Stimulated activated CD8-positive, alpha-beta memory T cell treated with anti-CD3 and anti-CD28 coated beads, Interleukin-4, amount 100 ng/mL, for 48 hours (primary cell): ENCODE data around the gene AZU1.
"Not testable (repeated sequence)": the region's sequence is repeated elsewhere in the genome, so short reads cannot be mapped to it uniquely, and the experiment has no call there.

Experiments used
- DNase-seq: peaks from one replicate; pipeline ENCODE4 v3.0.0-alpha.2; 2020

Gene AZU1

GRCh38 chr19:810883-811489 is 16.7 kb upstream of the AZU1 start:
- no peak for DNase-seq

DNA sequence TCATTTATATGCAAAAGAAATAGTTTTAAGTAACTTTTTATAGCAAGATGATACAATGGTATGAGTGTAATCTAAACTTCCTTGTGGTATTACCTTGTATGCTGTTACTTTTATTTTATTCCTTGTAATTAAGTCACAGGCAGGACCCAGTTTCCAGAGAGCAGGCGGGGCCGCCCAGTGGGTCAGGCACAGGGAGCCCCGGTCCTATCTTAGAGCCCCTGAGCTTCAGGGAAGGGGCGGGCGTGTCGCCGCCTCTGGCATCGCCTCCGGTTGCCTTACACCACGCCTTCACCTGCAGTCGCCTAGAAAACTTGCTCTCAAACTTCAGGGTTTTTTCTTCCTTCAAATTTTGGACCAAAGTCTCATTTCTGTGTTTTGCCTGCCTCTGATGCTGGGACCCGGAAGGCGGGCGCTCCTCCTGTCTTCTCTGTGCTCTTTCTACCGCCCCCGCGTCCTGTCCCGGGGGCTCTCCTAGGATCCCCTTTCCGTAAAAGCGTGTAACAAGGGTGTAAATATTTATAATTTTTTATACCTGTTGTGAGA is 16.1 kb upstream of the AZU1 start:
- no peak for DNase-seq

- no peak for DNase-seq
Observed at GRCh38 chr19:812049-812746, 15.4 kb upstream of the AZU1 start.

DNA sequence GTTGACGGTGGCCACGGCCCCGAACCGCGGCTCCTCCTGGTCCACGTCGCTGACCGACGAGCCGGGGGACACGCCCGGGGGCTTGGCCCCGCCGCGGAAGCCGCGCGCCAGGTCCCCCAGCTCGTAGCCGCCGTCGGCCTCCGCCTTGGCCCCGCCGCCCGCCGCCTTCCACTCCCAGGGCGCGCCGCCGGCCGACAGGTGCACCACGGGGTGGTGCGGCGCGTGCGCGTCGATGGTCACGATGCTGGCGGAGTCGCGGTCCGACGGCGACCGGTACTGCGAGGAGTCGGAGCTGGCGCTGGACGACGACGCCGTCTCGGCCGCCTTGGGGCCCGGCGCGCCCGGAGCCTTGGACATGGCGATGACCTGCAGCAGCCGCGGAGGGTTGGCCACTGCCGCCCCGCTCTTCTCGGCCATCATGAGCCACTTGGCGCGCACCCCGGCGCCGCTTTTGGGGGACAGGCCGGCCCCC is 14.9 kb upstream of the AZU1 start:
- DNase-seq = no peak

- no peak for DNase-seq
Observed at GRCh38 chr19:813219-814151, 14.2 kb upstream of the AZU1 start.

GRCh38 chr19:814152-815078 is 13.2 kb upstream of the AZU1 start:
- no peak for DNase-seq

- DNase-seq = no peak
Observed at GRCh38 chr19:815079-815774, 12.4 kb upstream of the AZU1 start.

DNA sequence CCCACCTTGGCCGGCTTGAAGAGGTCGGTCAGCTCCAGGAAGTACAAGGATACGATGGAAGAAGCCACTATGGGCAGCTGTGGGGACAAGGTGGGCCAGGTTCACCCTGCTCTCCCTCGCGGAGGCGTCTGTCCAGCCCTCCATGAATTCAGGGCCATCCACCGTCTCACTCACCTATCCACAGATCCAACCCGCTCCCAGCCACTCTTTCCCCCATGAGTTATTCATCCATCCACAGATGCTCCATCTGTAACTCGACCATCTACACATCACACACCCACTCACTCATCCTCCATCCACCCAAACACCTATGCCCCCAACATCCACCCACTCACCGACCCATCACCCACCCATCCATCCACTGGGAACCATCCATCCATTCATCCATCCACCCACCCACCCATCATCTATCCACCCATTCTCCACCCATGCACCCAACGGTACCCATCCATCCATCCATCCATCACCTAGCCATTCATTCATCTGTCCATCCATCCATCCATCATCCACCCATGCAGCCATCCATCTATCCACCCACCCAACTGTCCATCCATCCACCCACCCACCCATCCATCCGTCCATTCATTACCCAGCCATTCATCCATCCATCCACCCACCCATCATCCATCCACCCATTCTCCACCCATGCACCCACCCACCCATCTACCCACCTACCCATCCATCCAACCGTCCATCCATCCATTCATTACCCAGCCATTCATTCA is 11.7 kb upstream of the AZU1 start:
- DNase-seq = no peak

DNA sequence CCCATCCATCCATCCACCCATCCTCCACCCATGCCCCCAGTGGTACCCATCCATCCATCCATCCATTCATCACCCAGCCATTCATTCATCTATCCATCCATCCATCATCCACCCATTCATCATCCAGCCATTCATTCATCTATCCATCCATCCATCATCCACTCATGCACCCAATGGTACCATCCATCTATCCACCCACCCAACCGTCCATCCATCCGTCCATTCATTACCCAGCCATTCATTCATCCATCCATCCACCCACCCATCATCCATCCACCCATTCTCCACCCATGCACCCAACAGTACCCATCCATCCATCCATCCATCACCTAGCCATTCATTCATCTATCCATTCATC is 11.2 kb upstream of the AZU1 start:
- no peak for DNase-seq

GRCh38 chr19:820212-820611 is 7.4 kb upstream of the AZU1 start:
- not testable (repeated sequence) for DNase-seq

GRCh38 chr19:821231-821824 is 6.3 kb upstream of the AZU1 start:
- no peak for DNase-seq

- DNase-seq = no peak
Observed at GRCh38 chr19:821825-822503, 5.7 kb upstream of the AZU1 start, which contains the start of gene PLPPR3. PLPPR3 (minus strand) TSS chr19:821955; CDS start chr19:821559, 396 bp downstream.

DNA sequence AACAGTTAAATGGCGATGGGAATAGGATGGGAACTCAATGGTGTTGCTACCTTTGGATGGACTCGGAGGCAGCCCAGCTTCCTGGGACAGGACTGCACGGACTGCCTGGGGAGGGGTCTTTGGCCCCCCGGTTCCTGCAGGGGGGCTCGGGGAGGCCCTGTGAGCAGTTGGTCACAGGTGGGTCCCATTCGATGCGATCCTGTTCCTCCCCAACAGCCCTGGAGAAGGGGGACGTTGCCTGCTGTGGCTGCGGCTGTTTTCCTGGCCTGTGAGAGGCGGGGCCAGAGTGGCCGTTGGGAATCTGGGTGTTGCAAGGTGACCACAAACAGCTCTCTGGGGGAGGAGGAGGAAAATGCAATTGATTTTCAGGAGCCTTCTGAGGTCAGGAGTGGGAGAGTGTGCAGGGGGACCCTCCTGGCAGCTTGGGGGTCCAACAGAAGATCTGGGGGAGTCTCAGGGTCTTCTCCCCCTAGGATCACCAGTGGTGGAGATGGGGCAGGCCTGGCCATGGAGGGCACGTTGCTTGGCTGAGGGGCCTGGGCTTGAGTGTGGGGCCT is 4.0 kb upstream of the AZU1 start:
- no peak for DNase-seq

DNA sequence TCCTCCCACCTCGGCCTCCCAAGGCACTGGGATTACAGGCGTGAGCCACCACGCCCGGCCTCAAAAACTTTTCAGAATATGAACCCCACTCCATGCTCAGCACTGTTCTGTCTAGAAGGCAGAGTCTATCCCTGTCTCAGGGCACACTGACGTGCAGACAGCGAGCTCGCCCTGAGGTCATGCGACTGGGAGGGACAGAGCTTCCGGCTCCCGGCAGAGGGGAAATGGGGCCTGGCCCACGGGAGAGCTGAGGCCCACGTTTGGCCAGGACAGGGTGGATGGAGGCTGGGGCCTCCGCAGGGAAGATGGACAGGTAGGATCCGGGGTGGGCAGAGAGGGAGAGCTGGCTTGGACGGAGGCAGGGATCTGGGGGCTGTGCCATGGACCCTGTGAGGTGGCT is 2.8 kb upstream of the AZU1 start:
- DNase-seq = no peak

- no peak for DNase-seq
Observed at GRCh38 chr19:825897-826644, 1.6 kb upstream of the AZU1 start.

GRCh38 chr19:827314-827709 is 325 bp upstream of the AZU1 start:
- no peak for DNase-seq

GRCh38 chr19:829129-829758 is 1.6 kb downstream of the AZU1 start:
- DNase-seq = no peak
